Activated T-cell treated with anti-CD3 and anti-CD28 coated beads, Interleukin-2, amount 50 U/mL, for 72 hours (primary cell): ENCODE results near the gene KRT78. TPM values are rescaled to one million over a fixed set of nuclear protein-coding genes. Genes with fewer than 3 reads are reported as not detected.
A peak's percentile ranks its signal among the peaks of the same experiment; 100 is the strongest.

Experiments used
- ATAC-seq, 2 donors: fragments of 150-1000 bp; cut with Tn5 transposase; replicated peaks in 1 of 2; 2 replicates each; pipeline ENCODE4 v1.10.0; 2021; ENCODE audit warnings: moderate library complexity in 2 of 2, mild to moderate bottlenecking in 1 of 2
- DNase-seq, 2 donors: peaks; one replicate each; pipeline ENCODE4 v3.0.0; 2021 to 2022; ENCODE audit warnings: mixed read lengths in 1 of 2
- H3K27ac Mint-ChIP-seq: one replicate; pipeline ENCODE4 v1.8.0; 2022; ENCODE audit warnings: mild to moderate bottlenecking, moderate library complexity, mixed read lengths
- H3K27me3 Mint-ChIP-seq: one replicate; pipeline ENCODE4 v1.8.0; 2022; ENCODE audit warnings: low read depth, mixed read lengths
- H3K36me3 Mint-ChIP-seq, 2 donors: one replicate each; pipeline ENCODE4 v1.8.0; 2022; ENCODE audit warnings: mixed read lengths in 2 of 2, mild to moderate bottlenecking in 1 of 2; ENCODE audit not compliant: insufficient read depth in 2 of 2
- H3K4me1 Mint-ChIP-seq: one replicate; pipeline ENCODE4 v1.8.0; 2022; ENCODE audit warnings: low read depth, mixed read lengths
- H3K4me3 Mint-ChIP-seq, 2 donors: one replicate each; pipeline ENCODE4 v1.8.0; 2022; ENCODE audit warnings: mild to moderate bottlenecking in 2 of 2, mixed read lengths in 2 of 2, moderate library complexity in 2 of 2
- H3K9me3 Mint-ChIP-seq, 2 donors: one replicate each; pipeline ENCODE4 v1.8.0; 2022; ENCODE audit warnings: mixed read lengths in 2 of 2
- total RNA-seq, 2 donors: library from RNA; stranded (reverse); gene quantifications; one replicate each; pipeline ENCODE4 v1.2.3, GENCODE V29; 2022

The KRT78 gene
- total RNA-seq, 2 donors from 2014 or later, result not detected

DNA sequence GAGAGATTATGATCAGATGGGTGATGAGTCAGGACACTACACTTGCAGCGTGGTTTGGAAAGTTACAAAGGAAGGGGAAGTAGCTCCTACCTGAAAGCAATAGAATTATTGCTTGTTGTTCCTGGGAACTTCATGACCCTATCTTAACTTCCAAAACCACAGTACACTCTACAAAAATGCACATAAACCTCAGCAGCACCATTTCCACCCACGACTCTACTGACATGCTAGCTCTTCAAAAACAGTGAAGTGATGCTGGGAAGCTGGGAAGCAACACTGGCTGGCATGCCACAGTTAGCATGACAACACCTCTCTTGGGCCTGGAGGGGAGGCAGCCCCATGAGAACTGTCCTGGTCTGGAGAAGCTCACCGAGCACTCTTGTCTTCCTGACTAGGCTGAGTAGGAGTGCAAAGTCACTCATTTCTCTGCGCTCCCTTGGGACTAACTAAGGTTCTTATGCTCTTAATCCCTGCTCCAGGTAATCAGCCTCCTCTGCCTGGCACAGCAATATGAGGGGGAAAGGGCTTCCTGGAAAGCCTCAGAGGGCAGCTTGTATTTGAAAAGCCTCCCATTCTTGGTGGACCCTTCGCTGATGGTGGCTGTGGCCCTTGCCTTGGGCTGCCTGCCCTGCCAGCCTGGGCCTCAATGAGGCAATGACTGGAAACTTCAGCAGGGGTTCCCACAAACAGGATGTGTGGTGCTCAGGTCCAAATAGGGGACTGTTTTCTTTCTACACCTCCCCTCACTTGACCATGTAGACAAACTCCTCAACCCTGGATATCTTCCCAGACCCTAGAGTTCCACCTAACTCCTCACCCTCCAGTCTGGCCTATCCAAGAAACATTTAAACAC is 54.1 kb downstream of the KRT78 start:
- no peak overlapping the region for H3K4me3 Mint-ChIP-seq
- H3K4me1 Mint-ChIP-seq, result peaks cover 42% of the 10 kb centered on the region
- ATAC-seq (peak in 1 of 2 donors; percentile 39), DNase-seq (no peak)
- no peak overlapping the region for H3K27ac Mint-ChIP-seq
- no peaks in the 10 kb centered on the region for H3K9me3 Mint-ChIP-seq
- H3K36me3 Mint-ChIP-seq, result no peaks in the 10 kb centered on the region
- H3K27me3 Mint-ChIP-seq, result peaks cover 16% of the 10 kb centered on the region

DNA sequence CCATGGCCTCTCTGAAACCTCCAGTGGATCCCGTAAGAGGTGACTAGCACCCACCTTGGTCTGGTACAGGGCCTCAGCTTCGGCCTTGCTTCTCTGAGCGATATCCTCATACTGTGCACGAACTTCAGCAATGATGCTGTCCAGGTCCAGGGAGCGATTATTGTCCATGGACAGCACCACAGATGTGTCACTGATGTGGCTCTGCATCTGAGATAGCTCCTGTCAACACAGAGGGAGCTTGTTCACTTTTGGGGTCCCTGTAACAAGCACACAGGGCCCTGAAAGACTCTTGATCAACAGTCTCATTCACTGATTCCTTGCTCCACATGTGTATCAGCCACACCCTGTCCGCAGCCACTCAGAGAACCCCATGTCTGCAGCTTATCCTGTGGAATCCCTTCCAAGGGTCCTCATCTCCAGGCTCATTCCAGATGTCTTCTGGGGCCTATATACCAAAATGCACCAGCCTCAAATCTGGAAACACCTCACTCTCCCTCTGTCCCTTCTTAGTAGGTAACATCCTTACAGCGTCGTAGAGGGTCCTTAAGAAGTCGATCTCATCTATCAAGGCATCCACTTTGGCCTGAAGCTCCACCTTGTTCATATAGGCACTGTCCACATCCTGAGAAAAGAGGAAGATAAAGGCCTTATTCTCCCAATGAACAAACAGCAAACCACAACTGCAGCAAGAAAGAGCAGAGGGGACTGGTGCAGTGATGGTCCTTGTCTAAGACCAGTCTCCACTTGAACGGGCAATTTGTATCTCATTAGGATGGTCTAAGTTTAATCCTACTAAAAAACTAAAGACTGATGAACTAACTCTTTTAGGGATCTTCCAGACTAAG is 56.4 kb downstream of the KRT78 start:
- no peak overlapping the region for H3K4me3 Mint-ChIP-seq
- no peaks in the 10 kb centered on the region for H3K36me3 Mint-ChIP-seq
- H3K4me1 Mint-ChIP-seq, result peaks cover 42% of the 10 kb centered on the region
- peaks cover 30% of the 10 kb centered on the region for H3K27me3 Mint-ChIP-seq
- DNase-seq, result no peak
- ATAC-seq, result no peak
- no peak overlapping the region for H3K27ac Mint-ChIP-seq
- H3K9me3 Mint-ChIP-seq, result no peaks in the 10 kb centered on the region

GRCh38 chr12:52791271-52792184 is 57.3 kb downstream of the KRT78 start:
- H3K27me3 Mint-ChIP-seq, result peaks cover 30% of the 10 kb centered on the region
- no peak for ATAC-seq
- no peaks in the 10 kb centered on the region for H3K9me3 Mint-ChIP-seq
- no peaks in the 10 kb centered on the region for H3K36me3 Mint-ChIP-seq
- H3K27ac Mint-ChIP-seq, result no peak overlapping the region
- no peak for DNase-seq
- no peak overlapping the region for H3K4me3 Mint-ChIP-seq
- H3K4me1 Mint-ChIP-seq, result peaks cover 42% of the 10 kb centered on the region

DNA sequence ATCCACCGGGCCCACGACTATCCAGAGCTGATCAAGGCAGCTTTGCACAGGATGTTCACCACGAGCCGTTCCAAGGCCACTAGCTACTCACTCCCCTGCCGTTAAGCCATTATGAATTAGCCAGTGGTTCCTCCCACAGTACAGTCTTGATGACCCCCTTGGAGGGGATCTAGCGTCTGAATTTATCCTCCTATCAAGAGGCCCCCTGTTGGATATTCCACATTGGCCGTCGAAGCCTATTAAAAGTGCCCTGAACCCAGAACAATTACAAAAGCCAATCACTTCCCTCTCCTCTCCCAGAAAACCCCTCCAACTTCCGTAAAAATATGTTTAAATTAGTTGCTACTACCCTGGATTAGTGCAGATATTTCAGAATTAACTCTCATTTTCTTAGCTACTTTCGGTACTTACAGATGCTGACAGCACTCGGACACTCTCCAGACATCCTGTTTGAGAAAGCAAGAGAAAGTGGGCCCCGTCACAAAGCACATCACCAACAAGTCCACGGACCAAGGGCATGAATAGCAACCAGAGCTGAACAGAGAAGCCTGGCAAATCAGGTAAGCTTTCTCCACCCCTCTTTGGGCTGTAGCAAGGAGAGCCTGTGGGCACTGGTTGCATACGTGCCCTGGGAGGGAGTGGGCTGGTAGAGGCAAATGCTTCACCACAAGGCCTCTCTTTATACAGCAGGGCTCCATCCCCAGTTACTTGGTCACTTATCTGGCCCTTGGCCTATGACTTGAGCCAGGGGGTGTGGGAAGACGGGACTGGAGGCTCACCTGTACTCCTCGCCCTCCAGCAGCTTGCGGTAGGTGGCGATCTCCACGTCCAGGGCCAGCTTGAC is 58.1 kb downstream of the KRT78 start:
- DNase-seq, result no peak
- no peaks in the 10 kb centered on the region for H3K36me3 Mint-ChIP-seq
- no peak overlapping the region for H3K27ac Mint-ChIP-seq
- no peak for ATAC-seq
- H3K9me3 Mint-ChIP-seq, result no peaks in the 10 kb centered on the region
- H3K4me3 Mint-ChIP-seq, result no peak overlapping the region
- H3K27me3 Mint-ChIP-seq, result peaks cover 30% of the 10 kb centered on the region
- peaks cover 42% of the 10 kb centered on the region for H3K4me1 Mint-ChIP-seq

DNA sequence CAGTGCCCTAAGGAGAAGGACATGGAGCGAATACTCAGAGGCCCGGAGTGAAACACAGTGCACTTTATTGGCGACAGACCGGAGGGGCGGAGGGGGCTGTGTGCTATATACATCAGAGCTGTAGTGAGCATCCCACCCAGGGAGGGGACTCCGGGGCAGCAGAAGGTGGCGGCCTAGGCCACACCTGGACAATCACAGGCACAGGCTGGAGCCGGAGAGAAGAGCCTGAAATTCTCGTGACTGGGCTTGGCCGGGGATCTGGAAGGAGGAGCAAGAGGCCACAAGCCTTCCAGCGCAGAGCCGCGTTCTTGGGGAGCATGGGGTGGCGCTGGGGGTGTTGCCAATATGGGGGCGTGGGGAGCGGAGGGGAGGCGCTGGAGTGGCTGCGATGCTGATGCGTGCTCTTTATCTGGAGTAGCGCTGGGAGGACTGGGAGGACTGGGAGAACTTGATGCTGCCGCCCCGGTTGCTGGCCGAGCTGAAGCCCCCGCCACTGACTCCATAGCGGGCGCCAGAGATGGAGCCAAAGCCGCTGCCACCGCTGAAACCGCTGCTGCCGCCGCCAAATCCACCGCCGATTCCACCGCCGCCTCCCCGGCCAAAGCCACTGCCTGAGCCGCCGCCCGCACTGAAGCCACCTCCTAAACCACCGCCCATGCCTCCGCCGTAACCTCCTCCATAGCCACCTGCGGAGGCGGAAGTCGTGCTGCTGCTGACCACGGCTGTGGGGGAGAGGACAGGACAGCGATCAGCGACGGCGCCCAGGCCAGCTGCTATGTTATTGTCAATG is 59.0 kb downstream of the KRT78 start:
- Mint-ChIP-seq H3K27ac (no peak overlapping the region), H3K27me3 (peaks cover 30% of the 10 kb centered on the region), H3K4me1 (peaks cover 41% of the 10 kb centered on the region), H3K36me3 (no peaks in the 10 kb centered on the region), H3K4me3 (no peak overlapping the region), H3K9me3 (no peaks in the 10 kb centered on the region)
- peak in 1 of 2 donors; percentile 5 for DNase-seq
- ATAC-seq, result no peak

- DNase-seq, result no peak
- no peaks in the 10 kb centered on the region for H3K36me3 Mint-ChIP-seq
- no peaks in the 10 kb centered on the region for H3K9me3 Mint-ChIP-seq
- H3K4me3 Mint-ChIP-seq, result no peak overlapping the region
- ATAC-seq, result no peak
- peaks cover 33% of the 10 kb centered on the region for H3K4me1 Mint-ChIP-seq
- H3K27ac Mint-ChIP-seq, result no peak overlapping the region
- H3K27me3 Mint-ChIP-seq, result peaks cover 30% of the 10 kb centered on the region
Measured at GRCh38 chr12:52788876-52789636, 59.7 kb downstream of the KRT78 start.

GRCh38 chr12:52788192-52788875 is 60.5 kb downstream of the KRT78 start:
- H3K4me1 Mint-ChIP-seq, result peaks cover 26% of the 10 kb centered on the region
- no peak overlapping the region for H3K4me3 Mint-ChIP-seq
- DNase-seq (no peak), ATAC-seq (no peak)
- peaks cover 30% of the 10 kb centered on the region for H3K27me3 Mint-ChIP-seq
- H3K27ac Mint-ChIP-seq, result no peak overlapping the region
- no peaks in the 10 kb centered on the region for H3K9me3 Mint-ChIP-seq
- no peaks in the 10 kb centered on the region for H3K36me3 Mint-ChIP-seq

Other genes starting within 250 kb of the KRT78 start
- 1 to 10 TPM in 1 of 2 donors, under 1 TPM in 1; 0.31 to 2.3 TPM for gene KRT72, start 247.5 kb downstream of the KRT78 start, total RNA-seq
- 1 to 10 TPM in 1 of 2 donors, under 1 TPM in 1; 0.36 to 1.3 TPM for gene KRT73, start 230.4 kb downstream of the KRT78 start, total RNA-seq
- not detected for gene KRT2, start 196.8 kb downstream of the KRT78 start, total RNA-seq
- gene KRT1, start 168.6 kb downstream of the KRT78 start, total RNA-seq, result not detected
- not detected for gene KRT77, start 145.5 kb downstream of the KRT78 start, total RNA-seq
- gene KRT76, start 71.6 kb downstream of the KRT78 start, total RNA-seq, result not detected
- not detected for gene KRT3, start 52.9 kb downstream of the KRT78 start, total RNA-seq
- under 1 TPM in 1 of 2 donors, not detected in 1; 0.10 TPM for gene KRT4, start 34.9 kb downstream of the KRT78 start, total RNA-seq
- gene KRT79, start 14.7 kb downstream of the KRT78 start, total RNA-seq, result under 1 TPM; 0.19 to 0.26 TPM
- under 1 TPM; 0.65 TPM for gene KRT8, start 56.1 kb upstream of the KRT78 start, total RNA-seq
- gene KRT18, start 100.1 kb upstream of the KRT78 start, total RNA-seq, result 1 to 10 TPM; 3.3 to 5.1 TPM
- gene EIF4B, start 157.5 kb upstream of the KRT78 start, total RNA-seq, result 100 to 1,000 TPM; 622 to 633 TPM
- 1 to 10 TPM; 1.5 to 2.6 TPM for gene TNS2, start 201.1 kb upstream of the KRT78 start, total RNA-seq
- gene SPRYD3, start 230.4 kb upstream of the KRT78 start, total RNA-seq, result 10 to 100 TPM; 30.0 to 31.5 TPM
- gene IGFBP6, start 248.7 kb upstream of the KRT78 start, total RNA-seq, result 1 to 10 TPM; 5.7 to 9.2 TPM